ENCODE results near the gene RAB1A.

- TF ChIP-seq POLR2A (IDR thresholded peaks at IDR 0.05) (no peak), CTCF (IDR thresholded peaks at IDR 0.05) (no peak)
Observed at GRCh38 chr2:65053199-65053598, 76.7 kb downstream of the RAB1A start.

All from sigmoid colon (tissue), 3 donors.